Heart left ventricle (tissue), 16 donors: Measurements from ENCODE around the gene PRLH. TPM values are rescaled to one million over a fixed set of nuclear protein-coding genes. Genes with fewer than 3 reads are reported as not detected.
"Not testable (repeated sequence)": the region's sequence is repeated elsewhere in the genome, so short reads cannot be mapped to it uniquely, and the experiment has no call there.

Experiments
- ATAC-seq, 4 donors: fragments of 200-7000 bp; cut with Tn5 transposase; one replicate each; pipeline ENCODE4 v1.9.1; 2020 to 2022; ENCODE audit warnings: moderate library complexity in 4 of 4, mild to moderate bottlenecking in 3 of 4, moderate number of reproducible peaks in 1 of 4
- DNase-seq, 5 donors: peaks; one replicate each; pipeline ENCODE4 v3.0.0-alpha.2; 2020
- H3K27ac ChIP-seq, 12 donors: fragments of 200-600 bp; sonication (generic) in 4 of 12; one replicate each; pipeline versions ENCODE4 v1.5.0 to v1.8.0; 2016 to 2022; ENCODE audit warnings: mild to moderate bottlenecking in 2 of 12
- H3K27me3 ChIP-seq, 9 donors: fragments of 200-600 bp; sonication (generic) in 2 of 9; one replicate each; pipeline versions ENCODE4 v1.5.1 to v1.8.0; 2016 to 2022; ENCODE audit warnings: mild to moderate bottlenecking in 3 of 9
- H3K36me3 ChIP-seq, 9 donors: fragments of 200-600 bp; sonication (generic) in 2 of 9; one replicate each; pipeline versions ENCODE4 v1.5.0 to v1.8.0; 2018 to 2022; ENCODE audit warnings: mild to moderate bottlenecking in 2 of 9
- H3K4me1 ChIP-seq, 12 donors: fragments of 200-600 bp; sonication (generic) in 4 of 12; one replicate each; pipeline versions ENCODE4 v1.5.0 to v1.8.0; 2016 to 2022; ENCODE audit warnings: mild to moderate bottlenecking in 3 of 12
- H3K4me3 ChIP-seq, 12 donors: fragments of 200-600 bp; sonication (generic) in 4 of 12; one replicate each; pipeline versions ENCODE4 v1.5.0 to v1.8.0; 2017 to 2022; ENCODE audit warnings: mild to moderate bottlenecking in 9 of 12, moderate library complexity in 4 of 12
- H3K9me3 ChIP-seq, 12 donors: fragments of 200-600 bp; sonication (generic) in 4 of 12; one replicate each; pipeline versions ENCODE4 v1.5.0 to v1.8.0; 2016 to 2022; ENCODE audit warnings: mild to moderate bottlenecking in 1 of 12
- POLR2A ChIP-seq, 2 donors: fragments of 450-650 bp; IDR thresholded peaks; one replicate each; pipeline ENCODE4 v1.6.1; 2017; ENCODE audit warnings: antibody characterized with exemption in 2 of 2, mild to moderate bottlenecking in 2 of 2, moderate library complexity in 2 of 2
- WGBS, 4 donors: extraction: QIAGEN DNeasy Blood & Tissue Kit in 2 of 4; methylation state at CpG; one replicate each; pipeline versions ENCODE4 v1.1.5 to v1.1.7; 2013 to 2018; 5-methylcytosine and 5-hydroxymethylcytosine counted together
- intact Hi-C, 10 donors: fragments of 100-400 bp; cut with DNase I; formaldehyde crosslinking; loops; one replicate each; pipeline versions ENCODE4 v1.11.1 to v1.14.2; 2022
- polyA plus RNA-seq, 2 donors: library from polyadenylated mRNA; stranded (reverse); fragments of 200-250 nt; gene quantifications; one replicate each; pipeline ENCODE4 v1.2.3, GENCODE V29; 2013
- total RNA-seq, 9 donors: library from RNA; depleted of rRNA in 2 of 9; stranded (reverse); fragments of >200 nt in 2 of 9; fragmentation: NEBNext Ultra II Directional in 3 of 9; extraction: Animal tissue kit (Norgen Biotek cat#: 25700) in 3 of 9; gene quantifications; one replicate each; pipeline versions ENCODE4 v1.1.0 to v1.2.4, GENCODE V29; 2016 to 2023
- TF ChIP-seq, protein P1 (sequence below), 12 donors: fragments of 200-600 bp; sonication (generic) in 4 of 12; IDR thresholded peaks; one replicate each; pipeline versions ENCODE4 v1.5.0 to v1.8.0; 2018 to 2022; ENCODE audit warnings: antibody characterized with exemption in 12 of 12, mild to moderate bottlenecking in 5 of 12
- donor health status: ischemic (EF 13 %, LVEDD 7.1; RV severe dilation, severe dysfunction).
- donor health status: healthy with polysubstance abuse.
- donor health status: DM: no; HTN: yes; CAD: no.
- donor health status: DM: no; HTN: no; CAD: no.
- donor health status: ischemic (EF 25% LVEDD 6.9; RV normal size, moderate dysfunction).
- donor health status: ischemic (EF 25% LVEDD 5.7; RV mildly dilated, moderate dysfunction).
- donor health status: healthy.
- donor health status: DM: yes; HTN: yes; CAD: no.
- donor health status: ischemic (EF 35%, LVEDD 5.7; RV mildly dilated, moderate dysfunction).
- donor health status: nonischemic (EF 11% LVEDD 7.7; RV severe dilation, severe dysfunction).
- donor health status: DM: yes; HTN: yes; CAD: no.
- donor health status: PGD.
- donor health status: ischemic (EF 29% LVEDD 5.4; RV normal size, mild dysfunction).
- donor health status: nonischemic (EF 23%, LVEDD 6.1; RV moderate dilation, normal function).

The PRLH gene
- total and polyA plus RNA-seq, 11 donors, result not detected

DNA sequence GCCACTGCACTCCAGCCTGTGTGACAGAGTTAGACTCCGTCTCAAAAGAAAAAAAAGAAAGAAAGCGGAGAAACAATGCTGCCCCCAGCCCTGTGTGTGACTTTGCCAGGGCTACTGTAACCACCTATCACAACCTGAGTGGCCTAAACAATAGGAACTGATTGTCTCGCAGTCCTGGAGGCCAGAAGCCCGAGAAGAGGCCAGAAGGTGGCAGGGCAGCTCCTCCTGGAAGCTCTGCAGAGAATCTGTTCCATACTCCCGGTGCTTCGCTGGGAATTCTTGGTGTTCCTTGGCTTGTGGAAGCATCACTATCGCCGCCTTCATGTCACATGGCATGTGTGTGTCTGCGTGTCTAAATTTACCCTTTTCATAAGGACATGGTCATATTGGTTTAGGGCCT is 38.6 kb downstream of the PRLH start:
- no peak for TF ChIP-seq POLR2A (IDR thresholded peaks at IDR 0.05)
- TF ChIP-seq, protein P1, sequence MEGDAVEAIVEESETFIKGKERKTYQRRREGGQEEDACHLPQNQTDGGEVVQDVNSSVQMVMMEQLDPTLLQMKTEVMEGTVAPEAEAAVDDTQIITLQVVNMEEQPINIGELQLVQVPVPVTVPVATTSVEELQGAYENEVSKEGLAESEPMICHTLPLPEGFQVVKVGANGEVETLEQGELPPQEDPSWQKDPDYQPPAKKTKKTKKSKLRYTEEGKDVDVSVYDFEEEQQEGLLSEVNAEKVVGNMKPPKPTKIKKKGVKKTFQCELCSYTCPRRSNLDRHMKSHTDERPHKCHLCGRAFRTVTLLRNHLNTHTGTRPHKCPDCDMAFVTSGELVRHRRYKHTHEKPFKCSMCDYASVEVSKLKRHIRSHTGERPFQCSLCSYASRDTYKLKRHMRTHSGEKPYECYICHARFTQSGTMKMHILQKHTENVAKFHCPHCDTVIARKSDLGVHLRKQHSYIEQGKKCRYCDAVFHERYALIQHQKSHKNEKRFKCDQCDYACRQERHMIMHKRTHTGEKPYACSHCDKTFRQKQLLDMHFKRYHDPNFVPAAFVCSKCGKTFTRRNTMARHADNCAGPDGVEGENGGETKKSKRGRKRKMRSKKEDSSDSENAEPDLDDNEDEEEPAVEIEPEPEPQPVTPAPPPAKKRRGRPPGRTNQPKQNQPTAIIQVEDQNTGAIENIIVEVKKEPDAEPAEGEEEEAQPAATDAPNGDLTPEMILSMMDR (IDR thresholded peaks at IDR 0.05), result peak in 8 of 12 donors; percentile 10 to 32 (median 22)
- Histone ChIP-seq H3K36me3 (no peaks in the 10 kb centered on the region), H3K4me3 (no peak overlapping the region), H3K27me3 (no peaks in the 10 kb centered on the region), H3K27ac (no peak overlapping the region), H3K4me1 (peaks cover 0 to 34% (median 24%) of the 10 kb centered on the region in 12 donors), H3K9me3 (no peaks in the 10 kb centered on the region)
- DNase-seq, result no peak
- peak in 1 of 4 donors; percentile 23 for ATAC-seq
- intact Hi-C loops, result loop anchor here in 7 of 10 donors (5.0 to 10.0 kb wide), 4 partner anchors 60 to 142 kb away; no protein-coding TSS in a partner anchor
- WGBS, 4 donors, result 89 to 93% (median 92%) methylated on average over 9 of the region's 9 CpGs

DNA sequence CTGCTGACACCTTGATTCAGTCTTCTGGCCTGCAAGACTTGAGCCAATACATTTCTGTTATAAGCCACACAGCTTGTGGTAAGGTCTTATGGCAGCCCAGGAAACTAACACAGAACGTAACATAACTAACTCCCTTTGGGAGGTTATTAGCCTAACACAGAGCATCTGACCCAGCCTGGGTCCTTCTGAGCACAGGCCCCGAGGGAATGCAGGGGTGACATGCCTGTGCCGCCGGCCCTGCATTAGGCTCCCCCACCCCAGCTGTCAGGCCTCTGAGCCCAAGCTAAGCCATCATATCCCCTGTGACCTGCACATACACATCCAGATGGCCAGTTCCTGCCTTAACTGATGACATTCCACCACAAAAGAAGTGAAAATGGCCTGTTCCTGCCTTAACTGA is 40.1 kb downstream of the PRLH start:
- not testable (repeated sequence) for ATAC-seq, H3K9me3 ChIP-seq, H3K27me3 ChIP-seq, H3K27ac ChIP-seq, DNase-seq, H3K4me3 ChIP-seq, H3K36me3 ChIP-seq
- WGBS, 4 donors, result 76 to 91% (median 89%) methylated on average over 4 of the region's 4 CpGs
- H3K4me1 ChIP-seq, result peaks cover 0 to 18% (median 12%) of the 10 kb centered on the region in 12 donors
- intact Hi-C loops, result loop anchor here in 1 of 10 donors (10.0 kb wide), 1 partner anchor 58 kb away; no protein-coding TSS in a partner anchor

DNA sequence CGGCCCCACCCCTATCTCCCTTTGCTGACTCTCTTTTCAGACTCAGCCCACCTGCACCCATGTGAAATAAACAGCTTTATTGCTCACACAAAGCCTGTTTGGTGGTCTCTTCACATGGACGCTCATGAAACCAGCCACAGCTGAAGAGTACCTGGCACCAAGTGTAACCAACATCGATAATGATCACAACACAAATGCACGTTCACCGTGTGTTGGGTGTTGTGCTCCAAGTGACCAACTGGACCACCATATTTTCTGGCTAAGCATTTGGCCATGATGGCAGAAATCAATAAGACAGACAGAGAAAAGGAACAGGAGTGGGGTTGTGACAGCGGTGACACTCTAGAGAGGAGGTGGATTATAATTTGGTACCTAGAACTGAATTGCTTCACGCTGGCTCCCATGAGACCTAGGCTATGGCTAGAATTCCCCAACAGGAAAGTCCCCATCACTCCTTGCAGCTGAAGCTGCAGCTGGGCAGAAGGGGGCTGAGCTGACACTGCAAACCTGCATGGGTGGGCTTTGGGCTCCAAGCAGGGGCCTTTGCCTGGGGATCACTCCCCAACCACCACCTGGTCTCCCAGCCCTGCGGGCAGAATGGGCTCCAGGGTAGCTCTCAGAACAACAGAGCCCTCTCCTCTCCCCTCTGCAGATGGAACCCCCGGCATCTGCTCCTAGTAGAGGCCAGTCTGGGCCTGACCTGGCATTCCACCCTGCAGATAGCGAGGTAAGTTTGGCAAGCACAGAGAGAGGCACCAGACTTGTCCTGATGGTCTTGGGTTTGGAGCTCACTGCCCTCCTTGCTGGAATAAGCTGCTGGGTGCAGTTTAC is 46.4 kb downstream of the PRLH start:
- WGBS, 4 donors, result 87 to 92% (median 88%) methylated on average over 9 to 10 of the region's 10 CpGs
- Histone ChIP-seq H3K4me1 (peaks cover 5 to 45% (median 37%) of the 10 kb centered on the region in 12 donors), H3K4me3 (no peak overlapping the region), H3K9me3 (no peaks in the 10 kb centered on the region), H3K36me3 (no peaks in the 10 kb centered on the region), H3K27me3 (no peaks in the 10 kb centered on the region), H3K27ac (no peak overlapping the region)
- no peak for ATAC-seq
- TF ChIP-seq, protein P1 (IDR thresholded peaks at IDR 0.05), result no peak
- no peak for TF ChIP-seq POLR2A (IDR thresholded peaks at IDR 0.05)
- intact Hi-C loops, result no loop called here
- DNase-seq, result no peak

DNA sequence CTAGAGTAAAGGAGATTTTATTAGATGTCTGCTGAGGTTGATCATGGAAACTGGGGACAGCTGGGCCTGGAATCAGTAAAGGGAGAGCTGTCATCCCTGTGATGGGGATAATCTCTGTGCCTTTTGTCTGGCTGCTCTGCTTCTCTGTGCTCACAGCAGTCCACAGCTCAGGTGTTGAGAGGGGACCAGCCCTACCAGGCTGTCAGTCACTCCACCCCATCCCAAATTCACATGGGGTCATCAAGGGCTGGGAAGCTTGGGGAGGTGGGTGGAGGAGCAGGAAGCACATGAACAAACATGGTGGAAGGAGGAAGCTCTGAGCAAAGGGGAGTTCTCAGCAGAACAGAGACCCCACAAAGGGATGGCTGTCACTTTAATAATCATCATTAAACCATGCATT is 47.3 kb downstream of the PRLH start:
- no peaks in the 10 kb centered on the region for H3K36me3 ChIP-seq
- DNase-seq, result no peak
- H3K4me3 ChIP-seq, result no peak overlapping the region
- H3K9me3 ChIP-seq, result no peaks in the 10 kb centered on the region
- TF ChIP-seq POLR2A (IDR thresholded peaks at IDR 0.05), result no peak
- TF ChIP-seq, protein P1 (IDR thresholded peaks at IDR 0.05), result no peak
- peak overlapping the region in 1 of 12 donors; percentile 18 for H3K27ac ChIP-seq
- no peaks in the 10 kb centered on the region for H3K27me3 ChIP-seq
- ATAC-seq, result no peak
- intact Hi-C loops, result no loop called here
- H3K4me1 ChIP-seq, result peaks cover 5 to 50% (median 38%) of the 10 kb centered on the region in 12 donors
